CD4-positive, alpha-beta T cell treated with Interleukin-4 for 4 hours (primary cell): ENCODE results near the gene STK11.
A peak's percentile ranks its signal among the peaks of the same experiment; 100 is the strongest.

Source experiments
- DNase-seq: peaks from one replicate; pipeline ENCODE4 v3.0.0-alpha.2; 2020

STK11 gene

GRCh38 chr19:1263188-1263587, 57.6 kb downstream of the STK11 start:
- DNase-seq: no peak

- DNase-seq: no peak
Observed at GRCh38 chr19:1264801-1265614, 59.4 kb downstream of the STK11 start.

GRCh38 chr19:1265615-1266128, 60.1 kb downstream of the STK11 start:
- no peak for DNase-seq

- peak; percentile 88 for DNase-seq
Observed at GRCh38 chr19:1266129-1266915, 60.7 kb downstream of the STK11 start.

GRCh38 chr19:1266916-1267476, 61.4 kb downstream of the STK11 start:
- no peak for DNase-seq

GRCh38 chr19:1267477-1268225, 62.1 kb downstream of the STK11 start:
- no peak for DNase-seq

- DNase-seq: no peak
Observed at GRCh38 chr19:1268226-1269064, 62.9 kb downstream of the STK11 start.

GRCh38 chr19:1269065-1269477, 63.5 kb downstream of the STK11 start, which contains the start of gene CIRBP:
Gene CIRBP (plus strand): TSS chr19:1269332. CDS start chr19:1270934, 1,602 bp downstream.
- peak; percentile 99 for DNase-seq

- peak; percentile 84 for DNase-seq
Observed at GRCh38 chr19:1269478-1270212, 64.1 kb downstream of the STK11 start.

GRCh38 chr19:1270213-1270853, 64.8 kb downstream of the STK11 start:
- DNase-seq: no peak

GRCh38 chr19:1270854-1271527, 65.4 kb downstream of the STK11 start:
- DNase-seq: no peak

- DNase-seq: no peak
Observed at GRCh38 chr19:1271528-1272422, 66.2 kb downstream of the STK11 start.

- no peak for DNase-seq
Observed at GRCh38 chr19:1272423-1273262, 67.1 kb downstream of the STK11 start.

- no peak for DNase-seq
Observed at GRCh38 chr19:1273263-1274041, 67.9 kb downstream of the STK11 start.

GRCh38 chr19:1274081-1274851, 68.7 kb downstream of the STK11 start:
- no peak for DNase-seq

GRCh38 chr19:1274852-1275259, 69.3 kb downstream of the STK11 start:
- DNase-seq: no peak
